SK-N-SH treated with all-trans-retinoic acid at 6 μM for 48 hours (cell line): ENCODE measurements around the gene SEMA4D.

Experiments used
- ARNTL ChIP-seq: fragments of 450-650 bp; formaldehyde crosslinking; IDR thresholded peaks from 2 replicates; pipeline ENCODE4 v1.5.0; 2020; ENCODE audit warnings: low read depth, mild to moderate bottlenecking, moderate library complexity, borderline replicate concordance
- CSRNP3 ChIP-seq: fragments of 250-450 bp; sonication (Bioruptor Pico); IDR thresholded peaks from 2 replicates; pipeline ENCODE4 v1.5.1; 2021; ENCODE audit warnings: mild to moderate bottlenecking, moderate library complexity
- PATZ1 ChIP-seq: fragments of 250-450 bp; sonication (Bioruptor Pico); IDR thresholded peaks from 2 replicates; pipeline ENCODE4 v1.8.0; 2020; ENCODE audit warnings: mild to moderate bottlenecking, moderate library complexity, borderline replicate concordance
- RARB ChIP-seq: fragments of 250-450 bp; sonication (Bioruptor Pico); IDR thresholded peaks from 2 replicates; pipeline ENCODE4 v1.8.0; 2021; ENCODE audit warnings: mild to moderate bottlenecking, moderate library complexity
- ZFP30 ChIP-seq: fragments of 450-650 bp; formaldehyde crosslinking; IDR thresholded peaks from 2 replicates; pipeline ENCODE4 v1.5.0; 2022; ENCODE audit warnings: mild to moderate bottlenecking, moderate library complexity
- ZNF565 ChIP-seq: fragments of 450-650 bp; formaldehyde crosslinking; conservative IDR thresholded peaks from 2 replicates; pipeline ENCODE4 v1.5.0; 2020; ENCODE audit warnings: low read depth, mild to moderate bottlenecking, moderate library complexity
- ZNF70 ChIP-seq: fragments of 450-650 bp; formaldehyde crosslinking; IDR thresholded peaks from 2 replicates; pipeline ENCODE4 v1.5.0; 2020; ENCODE audit warnings: mild to moderate bottlenecking, moderate library complexity
- ZNF8 ChIP-seq: fragments of 450-650 bp; formaldehyde crosslinking; IDR thresholded peaks from 2 replicates; pipeline ENCODE4 v1.5.0; 2020; ENCODE audit warnings: mild to moderate bottlenecking, moderate library complexity

DNA sequence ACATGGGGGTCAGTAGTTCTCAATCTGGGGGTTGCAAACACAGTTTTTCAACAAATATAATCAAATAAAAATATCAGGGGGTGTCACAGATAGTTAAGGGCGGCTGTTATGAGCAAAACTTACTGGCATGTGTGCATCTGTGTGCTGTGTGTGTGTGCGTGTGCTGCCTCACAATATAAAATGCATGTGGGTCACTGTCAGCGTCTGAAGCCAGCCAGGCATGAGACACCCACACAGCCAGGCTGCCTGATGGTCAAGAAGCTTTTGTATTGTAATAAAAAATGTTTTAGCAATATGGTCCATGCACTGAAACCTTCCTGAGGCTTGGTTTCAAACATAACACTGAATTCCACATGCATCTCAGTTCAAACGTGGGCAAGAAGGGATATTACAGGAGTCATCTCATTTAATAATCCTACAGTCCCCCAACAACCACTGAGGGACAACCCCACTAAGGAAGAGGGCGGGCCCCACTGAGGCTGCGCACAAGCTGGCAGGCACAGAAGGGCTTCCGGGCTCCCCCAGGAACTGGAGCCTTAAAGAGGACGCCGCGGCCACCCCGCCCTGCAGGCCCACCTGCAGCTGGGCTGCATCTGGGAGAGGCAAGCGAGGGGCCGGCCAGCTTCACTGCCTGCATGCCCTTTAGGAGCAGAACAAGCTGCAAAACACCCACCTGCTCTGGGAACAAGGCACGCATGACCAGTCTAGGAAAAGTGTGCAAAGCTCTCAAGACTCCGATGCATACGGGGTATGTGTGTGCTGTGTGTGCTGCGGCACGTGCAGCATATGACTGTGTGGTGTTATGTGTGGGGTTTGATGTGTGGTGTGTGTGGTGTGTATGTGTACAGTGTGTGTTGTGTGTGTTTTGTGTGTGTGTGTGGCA lies 14.1 kb downstream of the SEMA4D start:
- TF ChIP-seq ARNTL (CRISPR knock-in tag) (no peak), ZFP30 (CRISPR knock-in tag) (no peak), PATZ1 (CRISPR knock-in tag) (no peak), RARB (no peak), ZNF565 (CRISPR knock-in tag) (no peak), ZNF8 (CRISPR knock-in tag) (no peak), ZNF70 (no peak), CSRNP3 (CRISPR knock-in tag) (no peak)
